Right ventricle myocardium inferior (tissue), 1 donor: ENCODE data around the gene FAM43A. TPM values are rescaled to one million over a fixed set of nuclear protein-coding genes. Genes with fewer than 3 reads are reported as not detected.

Source experiments
- ATAC-seq: fragments of 200-7000 bp; cut with Tn5 transposase; one replicate; pipeline ENCODE4 v1.9.1; 2020; ENCODE audit warnings: mild to moderate bottlenecking, moderate library complexity
- DNase-seq: peaks from one replicate; pipeline ENCODE4 v3.0.0; 2021; ENCODE audit errors: missing footprints
- intact Hi-C: fragments of 100-400 bp; cut with DNase I; formaldehyde crosslinking; loops from one replicate; pipeline ENCODE4 v1.11.0; 2022
- total RNA-seq: library from RNA; stranded (reverse); fragmentation: NEBNext Ultra II Directional; extraction: Animal tissue kit (Norgen Biotek cat#: 25700); gene quantifications from one replicate; pipeline ENCODE4 v1.2.1, GENCODE V29; 2021
- donor health status: DM: no; HTN: yes; CAD: no; lungs with severe emphysema.

FAM43A gene
- total RNA-seq, 1 donor from 2014 or later, result 15.7 TPM

DNA sequence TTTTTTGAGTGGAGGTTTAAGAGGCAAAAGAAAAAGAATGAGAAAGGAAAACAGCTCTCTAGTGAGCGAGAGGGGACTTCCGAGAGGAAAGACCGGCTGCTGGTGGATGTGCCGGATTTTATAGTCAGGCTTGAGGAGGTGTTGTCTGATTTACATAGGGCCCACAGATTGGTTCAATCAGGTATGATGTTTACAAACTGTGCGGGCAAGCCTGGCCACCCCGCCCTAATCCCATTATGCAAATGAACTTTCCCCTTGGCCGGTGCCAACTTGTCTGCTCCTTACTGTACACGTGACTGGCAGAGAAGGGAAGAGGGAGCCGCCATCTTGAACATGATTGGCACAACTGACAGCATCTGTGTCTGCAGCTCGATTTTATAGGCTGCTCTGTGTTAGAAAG lies 44.7 kb downstream of the FAM43A start:
- intact Hi-C loops, result no loop called here
- ATAC-seq (no peak), DNase-seq (no peak)

GRCh38 chr3:194731506-194732073 lies 45.9 kb downstream of the FAM43A start:
- DNase-seq (no peak), ATAC-seq (no peak)
- intact Hi-C loops, result no loop called here

DNA sequence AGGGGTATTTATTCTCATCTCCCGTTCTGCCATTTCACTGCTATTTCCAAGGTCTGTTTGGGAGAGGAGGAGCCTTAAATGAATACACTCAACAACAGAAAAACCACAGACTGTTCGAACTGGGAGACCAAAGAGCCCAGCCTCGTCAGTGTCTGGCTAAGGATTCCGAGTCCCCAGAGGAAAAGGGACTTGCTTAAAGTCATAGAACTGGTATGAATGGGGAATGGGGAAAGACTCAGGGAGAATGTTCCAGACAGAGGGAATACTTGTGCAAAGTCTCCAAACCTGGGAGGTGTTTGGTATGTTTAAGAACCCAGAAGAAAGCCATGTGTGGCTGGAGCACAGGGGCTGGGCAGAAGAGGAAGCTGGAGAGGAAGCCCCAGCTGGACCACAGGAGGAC lies 46.9 kb downstream of the FAM43A start:
- ATAC-seq, result no peak
- intact Hi-C loops, result no loop called here
- no peak for DNase-seq

GRCh38 chr3:194736277-194736895 lies 50.7 kb downstream of the FAM43A start:
- no peak for ATAC-seq
- no peak for DNase-seq
- intact Hi-C loops, result no loop called here

DNA sequence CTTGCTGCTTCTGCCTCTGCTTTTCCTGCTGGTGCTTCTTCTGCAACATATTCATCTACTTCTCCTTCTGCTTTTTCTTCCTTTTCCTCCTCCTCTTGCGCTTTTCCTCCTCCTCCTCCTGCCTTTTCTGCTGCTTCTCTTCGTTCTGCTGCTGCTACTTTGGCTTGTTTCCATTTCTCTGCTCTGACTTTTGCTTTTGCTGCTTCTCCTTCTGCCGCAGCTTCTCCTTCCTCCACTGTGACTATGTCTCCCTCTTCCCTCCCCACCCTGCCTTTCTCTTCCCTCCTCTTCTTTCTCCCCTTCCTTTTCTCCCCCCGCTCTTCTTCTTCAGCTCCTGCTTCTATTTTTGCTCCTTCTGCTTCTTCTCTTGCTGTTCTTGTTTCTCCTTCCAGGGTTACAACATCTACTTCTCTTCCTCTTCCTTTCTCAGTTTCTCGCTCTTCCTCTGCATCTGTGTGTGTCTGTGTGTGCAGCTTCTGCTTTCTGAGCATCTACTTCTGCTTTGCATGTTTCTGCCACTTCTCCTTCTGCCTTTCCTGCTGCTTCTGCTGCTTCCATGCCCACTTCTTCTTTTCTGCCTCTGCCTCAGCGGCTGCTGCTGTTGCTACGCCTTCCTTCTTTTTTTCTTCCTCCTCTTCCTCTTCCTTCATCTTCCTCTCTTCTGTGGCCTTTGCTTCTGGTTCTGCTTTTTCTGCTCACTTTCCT lies 51.4 kb downstream of the FAM43A start:
- DNase-seq, result no peak
- ATAC-seq, result no peak
- intact Hi-C loops, result no loop called here

Other genes with a start within 250 kb of the FAM43A start
- gene ATP13A3, start 198.9 kb upstream of the FAM43A start, total RNA-seq, result 55.3 TPM
- gene TMEM44, start 52.5 kb upstream of the FAM43A start, total RNA-seq, result 6.1 TPM
- gene LSG1, start 13.7 kb upstream of the FAM43A start, total RNA-seq, result 20.9 TPM